Pancreas (tissue), 10 donors: ENCODE results near the gene GRK2. TPM values are rescaled to one million over a fixed set of nuclear protein-coding genes. Genes with fewer than 3 reads are reported as not detected.

Source experiments
- ATAC-seq, 4 donors: fragments of 200-7000 bp; cut with Tn5 transposase; one replicate each; pipeline versions ENCODE4 v1.8.0 to v1.9.1; 2020; ENCODE audit warnings: mild to moderate bottlenecking in 4 of 4, moderate library complexity in 4 of 4
- DNase-seq, 6 donors: peaks; one replicate each; pipeline ENCODE4 v3.0.0-alpha.2; 2020
- FAIRE-seq: peaks from 2 replicates; lab custom pipeline; 2012; peaks lifted over from hg19 to GRCh38; lab: Jason Lieb, UNC
- H3K27ac ChIP-seq, 4 donors: fragments of 200-600 bp; sonication (generic); 1 replicate in 3 of 4; 2 replicates in 1 of 4; pipeline versions ENCODE4 v1.5.0 to v1.8.0; 2020
- H3K27me3 ChIP-seq, 4 donors: fragments of 200-600 bp; one replicate each; pipeline ENCODE4 v1.8.0; 2021
- H3K36me3 ChIP-seq, 3 donors: fragments of 200-600 bp; sonication (generic) in 1 of 3; one replicate each; pipeline versions ENCODE4 v1.5.0 to v1.8.0; 2020 to 2021
- H3K4me1 ChIP-seq, 3 donors: fragments of 200-600 bp; one replicate each; pipeline ENCODE4 v1.8.0; 2021
- H3K4me3 ChIP-seq, 4 donors: fragments of 200-600 bp; sonication (generic) in 2 of 4; one replicate each; pipeline versions ENCODE4 v1.5.0 to v1.8.0; 2020 to 2021
- H3K9me3 ChIP-seq, 4 donors: fragments of 200-600 bp; one replicate each; pipeline ENCODE4 v1.8.0; 2021
- CTCF ChIP-seq, 4 donors: fragments of 200-600 bp; sonication (generic) in 3 of 4; IDR thresholded peaks; one replicate each; pipeline versions ENCODE4 v1.5.0 to v1.8.0; 2021; ENCODE audit warnings: antibody characterized with exemption in 4 of 4
- WGBS, 2 donors: extraction: QIAGEN DNeasy Blood & Tissue Kit; methylation state at CpG; one replicate each; pipeline ENCODE4 v1.1.7; 2013; 5-methylcytosine and 5-hydroxymethylcytosine counted together
- intact Hi-C, 3 donors: fragments of 100-400 bp; cut with DNase I; formaldehyde crosslinking; loops; one replicate each; pipeline versions ENCODE4 v1.11.1 to v1.14.2; 2022
- polyA plus RNA-seq, 2 donors: library from polyadenylated mRNA; stranded (reverse); fragments of 200-250 nt; gene quantifications; one replicate each; pipeline ENCODE4 v1.2.3, GENCODE V29; 2013
- total RNA-seq, 6 donors: library from RNA; stranded (reverse); fragmentation: NEBNext Ultra II Directional in 4 of 6; extraction: Animal tissue kit (Norgen Biotek cat#: 25700) in 4 of 6; gene quantifications; one replicate each; pipeline versions ENCODE4 v1.2.1 to v1.2.4, GENCODE V29; 2021 to 2023
- donor health status: healthy with polysubstance abuse.
- donor health status: DM: no; HTN: no; CAD: no; lungs with moderate emphysema.
- donor health status: DM: no; HTN: no; CAD: no.
- donor health status: control.
- donor health status: control.
- donor health status: Bipolar disorder and iron deficiency.
- donor health status: DM: yes; HTN: yes; CAD: no.
- donor health status: DM: no; HTN: no; CAD: no.
- donor health status: DM: no; HTN: no; CAD: no.
- donor health status: DM: yes; HTN: yes; CAD: no.

The GRK2 gene
- total and polyA plus RNA-seq, 8 donors = 19.1 to 60.6 (median 24.2) TPM

GRCh38 chr11:67332081-67332691 is 65.9 kb downstream of the GRK2 start:
- Histone ChIP-seq H3K4me3 (no peak overlapping the region), H3K4me1 (no peaks in the 10 kb centered on the region), H3K9me3 (no peaks in the 10 kb centered on the region), H3K36me3 (peaks cover 0 to 4% (median 0%) of the 10 kb centered on the region in 3 donors), H3K27ac (no peak overlapping the region), H3K27me3 (no peaks in the 10 kb centered on the region)
- no peak for TF ChIP-seq CTCF (IDR thresholded peaks at IDR 0.05)
- no peak for FAIRE-seq
- intact Hi-C loops = no loop called here
- DNase-seq = no peak
- ATAC-seq = no peak
- 82 to 88% methylated on average over 6 of the region's 6 CpGs for whole genome bisulfite sequencing, 2 donors

Other genes with a start within 250 kb of the GRK2 start
- 1 to 10 TPM in 2 of 6 donors, under 1 TPM in 4; 0.37 to 2.6 (median 0.42) TPM for gene SYT12, start 243.3 kb upstream of the GRK2 start, total RNA-seq
- 1 to 10 TPM in 1 of 2 donors, under 1 TPM in 1; 0.19 to 1.7 TPM for gene SYT12, start 243.3 kb upstream of the GRK2 start, polyA plus RNA-seq
- gene RHOD, start 209.6 kb upstream of the GRK2 start, total RNA-seq = 10 to 100 TPM; 14.9 to 20.3 (median 18.5) TPM
- 10 to 100 TPM; 18.6 to 45.8 TPM for gene RHOD, start 209.6 kb upstream of the GRK2 start, polyA plus RNA-seq
- 10 to 100 TPM; 17.2 to 39.1 (median 23.1) TPM for gene KDM2A, start 147.2 kb upstream of the GRK2 start, total RNA-seq
- 10 to 100 TPM; 19.2 to 22.6 TPM for gene KDM2A, start 147.2 kb upstream of the GRK2 start, polyA plus RNA-seq
- gene ANKRD13D, start 22.8 kb downstream of the GRK2 start, total RNA-seq = 10 to 100 TPM in 5 of 6 donors, 1 to 10 TPM in 1; 9.8 to 31.3 (median 12.3) TPM
- 10 to 100 TPM; 60.0 to 60.7 TPM for gene ANKRD13D, start 22.8 kb downstream of the GRK2 start, polyA plus RNA-seq
- 10 to 100 TPM; 15.2 to 29.1 (median 21.2) TPM for gene SSH3, start 37.1 kb downstream of the GRK2 start, total RNA-seq
- 10 to 100 TPM; 29.0 to 29.2 TPM for gene SSH3, start 37.1 kb downstream of the GRK2 start, polyA plus RNA-seq
- 10 to 100 TPM; 35.0 to 50.8 (median 43.4) TPM for gene POLD4, start 87.1 kb downstream of the GRK2 start, total RNA-seq
- gene POLD4, start 87.1 kb downstream of the GRK2 start, polyA plus RNA-seq = 10 to 100 TPM; 80.6 to 99.3 TPM
- gene CLCF1, start 107.1 kb downstream of the GRK2 start, total RNA-seq = 1 to 10 TPM; 1.3 to 5.0 (median 2.3) TPM
- gene CLCF1, start 107.1 kb downstream of the GRK2 start, polyA plus RNA-seq = 10 to 100 TPM in 1 of 2 donors, 1 to 10 TPM in 1; 9.4 to 11.2 TPM
- gene RAD9A, start 125.5 kb downstream of the GRK2 start, total RNA-seq = 10 to 100 TPM in 5 of 6 donors, 1 to 10 TPM in 1; 9.4 to 18.0 (median 12.8) TPM
- 10 to 100 TPM; 39.8 to 45.2 TPM for gene RAD9A, start 125.5 kb downstream of the GRK2 start, polyA plus RNA-seq
- gene PPP1CA, start 135.4 kb downstream of the GRK2 start, total RNA-seq = 10 to 100 TPM; 49.0 to 72.8 (median 62.9) TPM
- gene PPP1CA, start 135.4 kb downstream of the GRK2 start, polyA plus RNA-seq = 10 to 100 TPM; 57.7 to 68.5 TPM
- gene TBC1D10C, start 137.6 kb downstream of the GRK2 start, total RNA-seq = 1 to 10 TPM in 4 of 6 donors, under 1 TPM in 2; 0.05 to 2.9 (median 1.1) TPM
- 1 to 10 TPM; 1.5 to 2.5 TPM for gene TBC1D10C, start 137.6 kb downstream of the GRK2 start, polyA plus RNA-seq
- gene CARNS1, start 149.2 kb downstream of the GRK2 start, total RNA-seq = 1 to 10 TPM in 1 of 6 donors, under 1 TPM in 5; 0.39 to 1.1 (median 0.80) TPM
- gene CARNS1, start 149.2 kb downstream of the GRK2 start, polyA plus RNA-seq = 1 to 10 TPM in 1 of 2 donors, under 1 TPM in 1; 0.89 to 2.2 TPM
- 10 to 100 TPM; 17.6 to 29.3 (median 21.7) TPM for gene RPS6KB2, start 162.0 kb downstream of the GRK2 start, total RNA-seq
- 10 to 100 TPM; 57.4 to 71.6 TPM for gene RPS6KB2, start 162.0 kb downstream of the GRK2 start, polyA plus RNA-seq
- gene PTPRCAP, start 171.2 kb downstream of the GRK2 start, total RNA-seq = 1 to 10 TPM in 4 of 6 donors, under 1 TPM in 2; 0.63 to 4.1 (median 1.8) TPM
- 10 to 100 TPM; 10.9 to 13.1 TPM for gene PTPRCAP, start 171.2 kb downstream of the GRK2 start, polyA plus RNA-seq
- 10 to 100 TPM; 40.3 to 56.3 (median 47.7) TPM for gene CORO1B, start 177.0 kb downstream of the GRK2 start, total RNA-seq
- 10 to 100 TPM; 53.0 to 66.4 TPM for gene CORO1B, start 177.0 kb downstream of the GRK2 start, polyA plus RNA-seq
- gene GPR152, start 186.3 kb downstream of the GRK2 start, total RNA-seq = not detected
- not detected for gene GPR152, start 186.3 kb downstream of the GRK2 start, polyA plus RNA-seq
- gene CABP4, start 188.9 kb downstream of the GRK2 start, total RNA-seq = 1 to 10 TPM in 2 of 6 donors, under 1 TPM in 3, not detected in 1; 0.58 to 1.5 (median 0.88) TPM
- gene CABP4, start 188.9 kb downstream of the GRK2 start, polyA plus RNA-seq = 1 to 10 TPM in 1 of 2 donors, under 1 TPM in 1; 0.99 to 1.2 TPM
- 10 to 100 TPM; 45.1 to 72.1 (median 52.4) TPM for gene TMEM134, start 202.8 kb downstream of the GRK2 start, total RNA-seq
- gene TMEM134, start 202.8 kb downstream of the GRK2 start, polyA plus RNA-seq = 10 to 100 TPM; 90.1 to 93.4 TPM
- 10 to 100 TPM; 20.2 to 33.3 (median 23.6) TPM for gene AIP, start 216.6 kb downstream of the GRK2 start, total RNA-seq
- 10 to 100 TPM; 45.1 to 45.8 TPM for gene AIP, start 216.6 kb downstream of the GRK2 start, polyA plus RNA-seq
- 10 to 100 TPM; 10.2 to 34.3 (median 20.5) TPM for gene PITPNM1, start 238.9 kb downstream of the GRK2 start, total RNA-seq
- 10 to 100 TPM; 34.4 to 35.7 TPM for gene PITPNM1, start 238.9 kb downstream of the GRK2 start, polyA plus RNA-seq
- 10 to 100 TPM; 27.1 to 41.8 (median 35.2) TPM for gene CDK2AP2, start 241.7 kb downstream of the GRK2 start, total RNA-seq
- 10 to 100 TPM; 46.4 to 65.6 TPM for gene CDK2AP2, start 241.7 kb downstream of the GRK2 start, polyA plus RNA-seq